ENCODE results near the gene APBB2.
"Not testable (repeated sequence)": the region's sequence is repeated elsewhere in the genome, so short reads cannot be mapped to it uniquely, and the experiment has no call there.

The APBB2 gene

DNA sequence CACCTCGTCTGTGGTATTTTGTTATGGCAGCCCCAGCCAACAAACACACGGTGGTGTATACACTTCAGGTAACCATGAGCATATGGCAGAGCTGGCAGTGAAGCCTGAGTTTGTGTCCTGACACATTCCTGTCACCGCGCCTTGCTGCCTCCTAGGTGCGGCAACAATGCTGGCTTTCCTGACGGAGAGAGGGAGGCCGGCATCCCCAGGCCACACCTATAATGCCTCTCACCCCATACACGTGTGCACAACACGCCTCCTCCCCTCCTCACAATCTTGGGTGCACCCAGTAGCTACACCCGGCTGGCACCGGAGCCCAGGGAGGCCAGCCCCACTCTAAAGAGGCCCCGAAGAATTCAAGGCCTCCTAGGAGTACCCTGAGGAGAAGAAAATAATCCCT, 306.0 kb downstream of the APBB2 start:
- H3K9me3 Mint-ChIP-seq, result no peaks in the 10 kb centered on the region
- H3K4me1 Mint-ChIP-seq, result peaks cover 40 to 60% of the 10 kb centered on the region in 2 donors
- H3K36me3 Mint-ChIP-seq, result no peaks in the 10 kb centered on the region
- H3K27ac Mint-ChIP-seq, result peak overlapping the region; percentile 91
- peaks cover 0 to 11% of the 10 kb centered on the region in 2 donors for H3K27me3 Mint-ChIP-seq
- H3K4me3 Mint-ChIP-seq, result peak overlapping the region in 1 of 2 donors; percentile 33
- peak; percentile 5 for DNase-seq
- peak in 1 of 2 donors; percentile 3 for ATAC-seq (replicated peaks)

DNA sequence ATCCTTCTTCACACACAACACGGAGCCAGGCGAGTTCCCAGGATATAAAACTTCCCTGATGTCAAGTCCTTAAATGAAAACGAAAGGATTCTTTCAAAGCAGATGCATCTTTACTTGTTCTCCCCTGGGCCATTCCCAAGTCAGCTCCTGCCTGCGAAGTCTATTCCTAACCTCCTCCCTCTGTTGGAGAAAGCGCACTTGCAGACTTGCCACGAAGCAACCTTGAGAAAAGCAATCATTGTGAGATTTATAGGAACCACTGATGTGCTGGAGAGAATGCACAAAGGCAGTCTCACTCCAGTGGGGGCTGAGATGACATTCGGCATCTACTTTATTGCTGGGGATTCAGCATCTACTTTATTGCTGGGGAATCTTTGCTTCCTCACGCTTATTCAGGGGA, 308.9 kb downstream of the APBB2 start:
- H3K27ac Mint-ChIP-seq, result no peak overlapping the region

DNA sequence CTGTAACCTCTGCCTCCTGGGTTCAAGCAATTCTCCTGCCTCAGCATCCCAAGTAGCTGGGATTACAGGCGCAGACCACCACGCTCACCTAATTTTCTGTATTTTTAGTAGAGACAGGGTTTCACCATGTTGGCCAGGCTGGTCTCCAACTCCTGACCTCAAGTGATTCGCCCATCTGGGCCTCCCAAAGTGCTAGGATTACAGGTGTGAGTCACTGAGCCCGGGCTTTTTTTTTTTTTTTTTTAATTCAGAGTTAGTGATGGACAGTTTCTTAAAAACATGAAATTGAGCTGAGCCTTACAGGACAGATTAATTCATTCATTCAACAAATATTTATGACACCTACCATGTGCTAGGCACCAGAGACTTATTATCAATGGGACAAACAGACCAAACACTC, 313.8 kb downstream of the APBB2 start:
- H3K9me3 Mint-ChIP-seq; DNase-seq; H3K27ac Mint-ChIP-seq; H3K36me3 Mint-ChIP-seq; ATAC-seq (replicated peaks); H3K4me3 Mint-ChIP-seq: not testable (repeated sequence)
- peaks cover 0 to 12% of the 10 kb centered on the region in 2 donors for H3K27me3 Mint-ChIP-seq
- H3K4me1 Mint-ChIP-seq, result peaks cover 6 to 10% of the 10 kb centered on the region in 2 donors

More for the DNA sequence above, 308.9 kb downstream of the APBB2 start:
- ATAC-seq (replicated peaks) (no peak), DNase-seq (no peak)
- Mint-ChIP-seq H3K9me3 (no peaks in the 10 kb centered on the region), H3K27me3 (peaks cover 0 to 14% of the 10 kb centered on the region in 2 donors), H3K36me3 (no peaks in the 10 kb centered on the region), H3K4me1 (peaks cover 24 to 35% of the 10 kb centered on the region in 2 donors), H3K4me3 (no peak overlapping the region)

DNA sequence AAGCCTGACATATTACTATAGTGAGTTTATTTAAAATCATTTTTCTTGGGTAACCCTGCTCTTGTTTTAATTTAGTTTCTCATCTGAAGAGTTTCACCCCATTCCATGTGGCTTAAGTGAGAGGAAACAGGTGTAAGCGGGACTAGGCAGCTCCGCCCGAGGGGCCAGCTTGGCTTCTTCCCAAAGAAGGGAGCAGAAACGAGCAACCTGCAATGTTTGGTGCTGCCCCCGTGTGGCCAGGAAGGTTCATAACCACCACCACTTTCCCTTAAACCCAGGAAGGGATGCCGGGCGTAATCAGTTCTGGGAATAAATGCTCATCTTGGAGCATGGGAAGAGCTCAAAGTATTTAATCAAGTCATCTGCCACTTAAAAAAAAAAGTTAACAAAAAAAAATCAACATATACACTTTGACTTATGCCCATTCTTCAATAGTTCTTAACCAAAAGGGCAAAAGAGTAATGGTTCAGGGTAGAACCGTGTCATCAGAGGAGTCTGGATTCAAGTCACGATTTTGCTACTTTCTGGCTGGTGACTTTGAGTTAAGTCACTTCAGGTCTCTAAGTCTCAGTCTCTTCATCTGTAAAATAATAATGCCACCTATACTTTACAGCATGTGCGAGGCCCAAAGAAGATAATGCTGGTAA, 316.7 kb downstream of the APBB2 start:
- peak; percentile 46 for DNase-seq
- Mint-ChIP-seq H3K4me3 (peak overlapping the region; percentile 80 to 85), H3K4me1 (peaks cover 5 to 9% of the 10 kb centered on the region in 2 donors), H3K27ac (peak overlapping the region; percentile 57), H3K36me3 (no peaks in the 10 kb centered on the region), H3K27me3 (peaks cover 0 to 4% of the 10 kb centered on the region in 2 donors), H3K9me3 (no peaks in the 10 kb centered on the region)
- ATAC-seq (replicated peaks), result peak; percentile 78 to 80

DNA sequence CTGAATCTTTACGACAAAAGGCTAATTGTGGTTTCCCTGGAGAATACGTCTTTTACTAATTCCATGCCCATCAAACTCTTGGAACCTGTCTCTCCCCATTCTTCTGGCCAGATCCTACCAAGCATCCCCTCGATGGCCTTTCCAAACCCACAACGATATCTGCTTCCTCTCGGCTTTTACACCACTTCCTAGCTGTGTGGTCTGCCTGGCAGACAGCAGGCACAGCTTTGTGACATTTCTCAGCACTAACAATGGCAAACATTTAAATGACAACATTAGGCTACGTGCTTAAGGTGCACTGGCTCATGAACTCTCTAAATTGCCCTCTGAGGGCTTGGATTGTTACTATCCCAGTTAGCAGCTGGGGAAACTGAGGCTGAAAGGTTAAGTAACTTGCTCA, 323.6 kb downstream of the APBB2 start:
- H3K4me1 Mint-ChIP-seq, result peaks cover 3 to 7% of the 10 kb centered on the region in 2 donors
- no peaks in the 10 kb centered on the region for H3K9me3 Mint-ChIP-seq
- ATAC-seq (replicated peaks) (no peak), DNase-seq (no peak)
- peaks cover 5 to 8% of the 10 kb centered on the region in 2 donors for H3K27me3 Mint-ChIP-seq
- no peaks in the 10 kb centered on the region for H3K36me3 Mint-ChIP-seq
- H3K4me3 Mint-ChIP-seq, result no peak overlapping the region
- no peak overlapping the region for H3K27ac Mint-ChIP-seq

DNA sequence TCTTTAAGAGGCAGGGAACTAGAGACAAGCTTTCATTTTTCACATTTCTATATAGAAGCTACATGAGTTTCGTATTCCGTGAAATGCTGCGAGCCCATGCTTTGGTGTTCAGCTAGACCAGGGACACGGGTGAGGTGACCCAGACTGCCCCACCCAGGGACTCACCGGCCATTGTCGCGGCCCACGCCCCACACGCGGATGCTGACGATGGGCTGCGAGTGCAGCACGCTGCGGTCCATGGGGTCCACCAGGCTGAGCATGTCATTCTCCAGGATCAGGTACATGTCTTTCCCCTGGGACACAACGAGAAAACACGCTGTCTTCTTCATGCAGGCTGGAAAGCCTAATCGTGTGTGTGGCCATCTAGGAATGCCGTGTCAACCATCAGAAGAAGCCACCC, 324.1 kb downstream of the APBB2 start:
- Mint-ChIP-seq H3K27me3 (peaks cover 5 to 8% of the 10 kb centered on the region in 2 donors), H3K4me1 (peaks cover 3 to 7% of the 10 kb centered on the region in 2 donors), H3K36me3 (no peaks in the 10 kb centered on the region), H3K27ac (no peak overlapping the region), H3K9me3 (no peaks in the 10 kb centered on the region), H3K4me3 (no peak overlapping the region)
- no peak for DNase-seq
- ATAC-seq (replicated peaks), result no peak

DNA sequence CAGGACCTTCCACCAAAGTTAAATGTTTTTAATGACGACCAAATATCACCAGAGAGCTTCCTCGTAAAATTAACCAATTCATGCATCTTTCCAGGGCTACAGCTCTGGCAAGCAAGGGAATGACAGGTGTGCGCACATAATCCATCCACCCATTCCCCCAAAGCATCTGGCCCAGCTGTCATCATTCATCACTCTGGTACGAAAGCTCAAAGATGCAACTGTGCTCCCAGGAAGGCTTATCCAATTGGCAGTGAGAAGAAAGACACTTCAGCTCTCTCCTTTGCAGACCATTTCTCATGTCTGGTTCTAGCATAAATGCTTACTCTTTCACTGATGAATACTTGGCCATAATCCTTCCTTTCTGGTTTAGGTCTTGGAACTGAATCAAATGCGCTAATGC, 325.4 kb downstream of the APBB2 start:
- no peaks in the 10 kb centered on the region for H3K9me3 Mint-ChIP-seq

DNA sequence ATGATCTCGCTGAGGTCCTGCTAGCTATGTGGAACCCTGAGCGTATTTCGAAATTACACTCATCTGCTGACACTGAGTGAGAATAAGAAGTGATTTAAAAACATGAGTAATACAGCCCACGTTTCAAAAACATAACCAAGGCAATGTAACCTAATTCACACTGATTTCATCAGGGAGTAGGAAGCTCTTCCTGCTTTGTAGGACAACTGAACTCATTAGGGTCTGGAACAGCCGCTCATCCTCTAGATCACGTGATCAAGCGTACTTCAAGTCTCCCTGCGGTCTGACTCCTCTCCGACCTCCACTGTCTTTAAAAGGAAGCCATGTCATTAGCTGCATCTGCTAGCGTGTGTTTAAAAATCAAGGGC, 326.6 kb downstream of the APBB2 start:
- no peaks in the 10 kb centered on the region for H3K9me3 Mint-ChIP-seq
- H3K4me3 Mint-ChIP-seq, result no peak overlapping the region
- no peak for DNase-seq
- no peak for ATAC-seq (replicated peaks)
- H3K27me3 Mint-ChIP-seq, result peaks cover 8 to 10% of the 10 kb centered on the region in 2 donors
- no peaks in the 10 kb centered on the region for H3K36me3 Mint-ChIP-seq
- no peak overlapping the region for H3K27ac Mint-ChIP-seq
- peaks cover 3 to 7% of the 10 kb centered on the region in 2 donors for H3K4me1 Mint-ChIP-seq

More for the DNA sequence above, 325.4 kb downstream of the APBB2 start:
- Mint-ChIP-seq H3K4me1 (peaks cover 3 to 7% of the 10 kb centered on the region in 2 donors), H3K36me3 (no peaks in the 10 kb centered on the region), H3K4me3 (no peak overlapping the region), H3K27me3 (peaks cover 5 to 8% of the 10 kb centered on the region in 2 donors), H3K27ac (no peak overlapping the region)
- DNase-seq, result no peak
- ATAC-seq (replicated peaks), result no peak

DNA sequence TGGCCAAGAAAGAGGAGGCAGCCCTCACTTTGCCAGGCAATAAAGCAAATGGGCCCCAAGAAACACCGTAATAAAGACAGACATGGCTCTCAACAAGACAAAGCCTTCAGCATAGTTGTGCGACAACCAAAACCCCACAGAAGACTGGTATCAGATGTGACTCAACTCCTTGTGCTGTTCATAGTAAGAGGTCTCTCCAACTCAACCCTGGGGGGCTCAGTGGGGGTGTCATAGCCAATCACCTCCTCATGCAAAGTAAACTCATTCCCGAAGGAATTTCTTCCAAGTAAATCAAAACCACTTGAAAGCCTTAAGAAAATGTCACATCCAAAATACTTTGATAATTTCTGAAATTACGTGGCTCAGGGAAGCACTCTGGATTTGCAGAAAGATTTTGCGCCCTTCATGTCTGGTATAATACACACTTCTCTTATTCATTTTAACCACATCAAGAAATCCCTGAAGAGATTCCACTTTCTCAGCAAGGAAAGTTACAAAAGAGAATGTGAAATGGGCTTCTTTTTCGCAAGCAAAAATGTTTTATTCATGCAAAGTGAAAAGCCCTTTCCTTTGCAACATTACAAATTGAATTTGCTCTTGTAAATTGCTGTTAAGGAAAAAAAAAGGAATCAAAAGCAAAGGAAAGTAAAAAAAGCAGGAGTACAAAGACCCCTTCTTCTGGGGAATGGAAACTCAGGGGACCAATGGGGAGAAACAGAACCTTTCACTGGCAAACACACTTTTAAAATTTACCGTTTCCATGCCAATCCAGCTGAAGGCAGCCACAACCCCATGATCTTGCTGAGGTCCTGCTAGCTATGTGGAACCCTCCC, 327.2 kb downstream of the APBB2 start:
- H3K27me3 Mint-ChIP-seq, result peaks cover 14 to 16% of the 10 kb centered on the region in 2 donors
- H3K4me3 Mint-ChIP-seq, result no peak overlapping the region
- DNase-seq (no peak), ATAC-seq (replicated peaks) (no peak)
- H3K4me1 Mint-ChIP-seq, result peaks cover 3 to 7% of the 10 kb centered on the region in 2 donors
- H3K36me3 Mint-ChIP-seq, result no peaks in the 10 kb centered on the region
- no peaks in the 10 kb centered on the region for H3K9me3 Mint-ChIP-seq
- H3K27ac Mint-ChIP-seq, result no peak overlapping the region

DNA sequence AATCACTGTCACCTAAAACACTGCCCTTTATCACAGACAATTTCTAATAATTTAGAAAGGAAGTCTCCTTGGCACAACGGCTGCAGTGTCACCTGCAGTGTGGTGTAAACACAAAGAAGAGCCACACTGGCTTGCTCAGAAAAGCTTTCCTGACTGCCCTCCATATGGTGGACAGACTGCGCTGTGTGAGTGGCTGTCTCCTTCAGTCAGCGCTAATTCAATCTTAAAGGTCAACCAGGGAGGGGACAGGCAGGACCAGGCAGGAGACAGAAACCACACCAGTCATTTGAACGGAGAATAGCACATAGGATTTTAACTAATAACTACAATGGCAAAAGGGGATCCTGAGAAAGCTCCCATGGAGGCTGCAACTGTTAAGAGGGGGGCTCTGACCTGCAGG, 332.5 kb downstream of the APBB2 start:
- Mint-ChIP-seq H3K4me3 (no peak overlapping the region), H3K27ac (no peak overlapping the region), H3K36me3 (no peaks in the 10 kb centered on the region), H3K4me1 (no peaks in the 10 kb centered on the region), H3K27me3 (peaks cover 41 to 52% of the 10 kb centered on the region in 2 donors), H3K9me3 (no peaks in the 10 kb centered on the region)
- ATAC-seq (replicated peaks) (no peak), DNase-seq (no peak)

DNA sequence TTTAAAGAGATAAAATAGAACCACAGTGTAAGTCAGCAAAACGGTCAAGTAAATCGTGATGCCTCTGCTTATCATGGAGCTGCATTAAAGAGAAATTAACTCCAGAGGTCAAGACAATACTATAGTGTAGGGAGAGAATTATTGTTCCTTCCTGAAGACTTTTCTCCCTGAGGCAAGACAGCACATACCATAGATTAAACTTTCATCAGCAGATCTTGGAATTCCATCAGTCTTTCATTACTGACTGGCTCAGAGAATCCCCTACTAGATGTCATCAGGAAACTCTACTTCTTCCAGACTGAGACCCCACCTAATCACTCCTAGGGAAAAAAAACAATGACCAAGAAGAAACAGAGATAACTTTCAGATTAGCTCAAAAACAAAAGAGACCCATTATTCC, 333.2 kb downstream of the APBB2 start:
- peaks cover 41 to 52% of the 10 kb centered on the region in 2 donors for H3K27me3 Mint-ChIP-seq
- DNase-seq (no peak), ATAC-seq (replicated peaks) (no peak)
- H3K27ac Mint-ChIP-seq, result no peak overlapping the region
- H3K36me3 Mint-ChIP-seq, result no peaks in the 10 kb centered on the region
- no peaks in the 10 kb centered on the region for H3K9me3 Mint-ChIP-seq
- no peak overlapping the region for H3K4me3 Mint-ChIP-seq
- no peaks in the 10 kb centered on the region for H3K4me1 Mint-ChIP-seq

DNA sequence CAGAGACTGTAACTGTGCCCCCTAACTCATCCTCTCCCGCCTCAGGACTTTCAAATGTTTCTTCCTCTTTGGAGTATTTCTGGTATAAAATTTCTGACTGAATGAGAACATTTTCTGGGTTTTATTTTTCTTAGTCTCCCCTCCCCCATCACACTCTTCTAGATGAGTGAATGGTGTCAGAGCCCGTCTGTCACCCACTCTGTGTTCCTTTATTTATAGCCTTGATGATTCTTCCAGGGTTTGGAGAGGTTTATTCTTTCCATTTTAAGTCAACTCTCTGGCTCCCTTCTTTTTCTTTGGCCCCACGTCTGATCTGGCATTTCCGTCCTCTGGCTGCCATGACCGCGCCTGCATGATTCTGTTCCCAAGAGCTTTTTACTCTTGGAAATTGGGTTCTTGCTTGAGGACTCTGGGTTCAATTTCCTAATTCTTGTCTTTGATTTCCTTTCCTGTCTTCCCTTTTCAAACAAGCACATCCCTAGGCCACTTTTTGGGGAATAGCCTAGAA, 335.7 kb downstream of the APBB2 start:
- Mint-ChIP-seq H3K27me3 (peaks cover 41 to 52% of the 10 kb centered on the region in 2 donors), H3K9me3 (no peaks in the 10 kb centered on the region), H3K4me3 (no peak overlapping the region), H3K4me1 (no peaks in the 10 kb centered on the region), H3K27ac (no peak overlapping the region), H3K36me3 (no peaks in the 10 kb centered on the region)
- DNase-seq, result no peak
- ATAC-seq (replicated peaks), result no peak

DNA sequence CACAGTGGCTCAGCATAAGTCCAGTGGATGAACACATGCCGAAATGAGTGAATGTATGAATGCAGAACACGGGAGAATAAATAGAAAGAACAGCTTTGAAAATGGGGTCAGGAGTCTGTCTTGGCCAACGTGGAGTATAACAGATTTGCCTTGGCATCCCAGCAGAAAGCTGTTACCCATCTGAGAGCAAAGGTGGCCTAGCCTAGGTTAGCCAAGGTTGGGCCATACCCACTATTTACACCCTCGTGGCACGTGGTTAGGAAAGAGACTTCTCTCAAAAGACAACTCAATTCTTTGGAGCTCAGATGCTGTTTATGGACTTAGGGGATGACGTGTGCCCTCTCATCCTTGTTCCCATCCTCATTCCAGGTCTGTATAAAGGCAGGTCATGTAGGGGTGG, 337.3 kb downstream of the APBB2 start:
- ATAC-seq (replicated peaks), result no peak
- Mint-ChIP-seq H3K27me3 (peaks cover 36 to 42% of the 10 kb centered on the region in 2 donors), H3K4me3 (no peak overlapping the region), H3K27ac (no peak overlapping the region), H3K9me3 (no peaks in the 10 kb centered on the region), H3K36me3 (no peaks in the 10 kb centered on the region), H3K4me1 (no peaks in the 10 kb centered on the region)
- DNase-seq, result no peak

DNA sequence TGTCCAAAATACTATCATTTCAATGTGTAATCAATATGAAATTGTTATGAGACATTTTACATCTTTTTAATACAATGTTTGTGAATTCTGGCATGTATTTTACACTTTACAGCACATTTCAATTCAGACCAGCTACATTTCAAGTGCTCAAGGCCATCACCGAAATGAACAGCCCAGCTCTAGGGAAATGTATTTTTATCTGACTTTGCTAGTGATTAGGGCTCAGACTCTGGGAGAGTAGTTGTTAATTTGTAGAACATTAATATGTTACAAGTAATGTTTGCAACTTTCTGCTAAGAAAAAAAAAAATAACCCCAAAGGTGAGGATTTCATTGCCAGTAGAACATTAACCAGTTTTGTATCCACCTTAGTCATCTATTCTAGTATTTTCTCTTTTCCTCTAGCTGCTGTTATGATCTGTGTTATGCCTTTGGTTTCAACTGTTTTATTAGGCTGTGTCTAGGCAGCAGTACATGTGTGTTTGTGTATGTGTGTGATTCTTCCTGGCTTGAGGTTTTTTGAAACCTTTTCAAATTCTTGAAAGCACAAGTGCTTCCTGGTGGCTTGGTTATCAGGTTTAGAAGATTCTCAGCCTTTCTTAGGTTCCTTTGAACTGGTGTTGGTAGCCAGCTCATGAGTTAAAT, 338.7 kb downstream of the APBB2 start:
- Mint-ChIP-seq H3K9me3 (no peaks in the 10 kb centered on the region), H3K4me3 (no peak overlapping the region), H3K36me3 (no peaks in the 10 kb centered on the region), H3K27me3 (peaks cover 28 to 32% of the 10 kb centered on the region in 2 donors), H3K27ac (no peak overlapping the region), H3K4me1 (no peaks in the 10 kb centered on the region)
- DNase-seq (no peak), ATAC-seq (replicated peaks) (no peak)

Measured in stimulated activated naive B cell treated with anti-CD40 and anti-IgM and Interleukin-4, amounts not matched to agents 10 μg/mL and 1 μg/mL and 100 μg/mL, for 72 hours (primary cell).